Astrocyte of the cerebellum (primary cell): ENCODE data around the gene KCNK18.

Experiments
- DNase-seq: peaks from one replicate; pipeline ENCODE4 v3.0.0-alpha.2; 2011; ENCODE audit warnings: low read depth
- H3K4me3 ChIP-seq: 2 replicates; pipeline ENCODE4 v1.5.1; 2011; ENCODE audit warnings: mild to moderate bottlenecking, low read depth, low read length, moderate library complexity
- CTCF ChIP-seq: IDR thresholded peaks from 2 replicates; pipeline ENCODE4 v1.5.1; 2012; ENCODE audit warnings: low read length, low read depth, moderate library complexity, mild to moderate bottlenecking; ENCODE audit errors: missing control alignments
- in situ Hi-C: cut with HindIII; loops from 2 replicates; pipeline ENCODE4 v1.10.0; 2017; ENCODE audit warnings: low sequenced_read_pairs

Gene KCNK18

GRCh38 chr10:117248750-117249465 is 51.6 kb downstream of the KCNK18 start:
- in situ Hi-C loops = no loop called here
- no peak for TF ChIP-seq CTCF
- H3K4me3 ChIP-seq = no peak overlapping the region
- DNase-seq = no peak

GRCh38 chr10:117249493-117250093 is 52.3 kb downstream of the KCNK18 start:
- no peak for DNase-seq
- H3K4me3 ChIP-seq = no peak overlapping the region
- TF ChIP-seq CTCF = no peak
- in situ Hi-C loops = no loop called here

- in situ Hi-C loops = no loop called here
- no peak overlapping the region for H3K4me3 ChIP-seq
- TF ChIP-seq CTCF = no peak
- DNase-seq = no peak
These were observed 53.1 kb downstream of the KCNK18 start for GRCh38 chr10:117250411-117250810.

GRCh38 chr10:117253908-117254307 is 56.6 kb downstream of the KCNK18 start:
- in situ Hi-C loops = no loop called here
- no peak for TF ChIP-seq CTCF
- no peak for DNase-seq
- H3K4me3 ChIP-seq = no peak overlapping the region

- in situ Hi-C loops = no loop called here
These were observed 57.0 kb downstream of the KCNK18 start for GRCh38 chr10:117254338-117254737.

More at GRCh38 chr10:117254338-117254737, 57.0 kb downstream of the KCNK18 start:
- no peak for DNase-seq
- H3K4me3 ChIP-seq = no peak overlapping the region
- TF ChIP-seq CTCF = no peak
